ENCODE measurements around the gene MKLN1. TPM values are rescaled to one million over a fixed set of nuclear protein-coding genes. Genes with fewer than 3 reads are reported as not detected.
"Not testable (repeated sequence)": the region's sequence is repeated elsewhere in the genome, so short reads cannot be mapped to it uniquely, and the experiment has no call there.

The MKLN1 gene
- total RNA-seq, result 35.3 and 36.9 TPM in 2 replicates

GRCh38 chr7:131327626-131328376 is at the start of gene MKLN1:
Gene MKLN1, plus strand, starts transcription at chr7:131327876. Its CDS starts 24 bp downstream, at chr7:131327900.
- intact Hi-C loops (cut with micrococcal nuclease), result loop anchor here (1.0 to 5.0 kb wide), 5 partner anchors 44 to 230 kb away; partner anchors contain the start of gene PODXL

DNA sequence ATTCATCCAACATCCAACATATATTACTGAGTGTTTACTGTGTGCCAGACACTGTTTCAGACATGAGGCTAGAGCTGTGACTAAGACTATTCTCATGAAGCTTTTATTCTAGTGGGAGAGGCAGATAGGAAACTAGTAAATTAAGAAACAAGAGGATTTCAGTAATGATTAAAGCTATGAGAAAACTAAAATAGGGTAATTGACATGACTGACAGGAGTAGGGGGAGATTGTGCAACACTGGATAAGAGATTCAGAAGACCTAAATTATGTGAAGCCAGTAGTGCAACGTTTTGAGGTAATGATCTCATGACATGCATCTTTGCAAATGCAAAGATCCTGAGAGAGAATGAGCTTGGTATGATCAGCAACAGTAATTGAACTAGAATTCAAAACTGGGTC is 48.6 kb upstream of the MKLN1 start:
- intact Hi-C loops (cut with micrococcal nuclease), result no loop called here

DNA sequence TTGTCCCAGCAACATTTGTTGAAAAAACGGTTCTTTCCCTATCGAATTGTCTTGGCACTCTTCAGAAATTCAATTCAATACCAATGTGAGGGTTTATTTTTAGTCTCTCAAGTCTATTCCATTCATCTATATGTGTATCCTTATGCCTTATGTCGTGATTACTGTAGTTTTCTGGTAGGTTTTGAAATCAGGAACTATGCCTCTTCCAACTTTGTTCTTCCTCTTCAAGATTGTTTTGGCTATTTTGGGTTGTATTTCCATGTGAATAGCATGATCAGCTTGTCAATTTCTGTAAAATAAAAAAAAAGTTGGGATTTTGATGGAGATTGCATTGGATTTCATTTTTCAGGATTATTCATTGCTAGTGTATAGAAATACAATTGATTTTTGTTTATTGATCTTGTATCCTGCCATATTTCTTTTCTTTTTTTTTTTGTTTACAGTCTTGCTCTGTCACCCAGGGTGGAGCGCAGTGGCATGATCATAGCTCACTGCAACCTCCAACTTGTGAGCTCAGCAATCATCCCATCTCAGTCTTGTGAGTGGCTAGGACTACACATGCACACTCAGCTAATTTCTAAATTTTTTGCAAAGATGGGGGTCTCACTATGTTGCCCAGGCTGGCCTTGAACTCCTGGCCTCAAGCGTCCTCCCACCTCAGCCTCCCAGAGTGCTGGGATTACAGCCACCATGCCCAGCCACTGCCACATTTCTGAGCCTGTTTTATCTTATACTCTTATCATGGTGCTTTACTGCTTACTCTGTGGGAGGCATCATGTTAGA is 46.2 kb upstream of the MKLN1 start:
- intact Hi-C loops (cut with micrococcal nuclease), result no loop called here

GRCh38 chr7:131284702-131285419 is 42.8 kb upstream of the MKLN1 start:
- intact Hi-C loops (cut with micrococcal nuclease), result no loop called here

DNA sequence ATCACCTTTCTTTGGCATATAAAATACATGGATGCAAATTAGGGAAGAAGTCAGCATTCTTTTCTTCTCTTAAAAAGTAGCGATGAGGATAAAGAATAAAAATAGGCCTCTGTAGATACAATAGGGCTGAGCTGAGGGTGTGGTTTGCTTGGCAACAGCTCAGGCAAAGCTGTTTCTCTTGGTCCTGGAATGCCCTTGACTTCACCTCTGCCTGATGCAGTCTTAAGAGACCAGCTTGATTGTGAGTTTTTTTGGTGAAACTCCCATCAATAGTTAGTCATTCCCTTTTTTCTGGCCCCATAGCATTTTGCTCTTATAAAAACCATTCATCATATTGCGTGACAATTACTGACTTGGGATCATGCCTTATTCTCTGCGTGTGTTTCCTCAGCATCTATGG is 42.1 kb upstream of the MKLN1 start:
- intact Hi-C loops (cut with micrococcal nuclease), result no loop called here

DNA sequence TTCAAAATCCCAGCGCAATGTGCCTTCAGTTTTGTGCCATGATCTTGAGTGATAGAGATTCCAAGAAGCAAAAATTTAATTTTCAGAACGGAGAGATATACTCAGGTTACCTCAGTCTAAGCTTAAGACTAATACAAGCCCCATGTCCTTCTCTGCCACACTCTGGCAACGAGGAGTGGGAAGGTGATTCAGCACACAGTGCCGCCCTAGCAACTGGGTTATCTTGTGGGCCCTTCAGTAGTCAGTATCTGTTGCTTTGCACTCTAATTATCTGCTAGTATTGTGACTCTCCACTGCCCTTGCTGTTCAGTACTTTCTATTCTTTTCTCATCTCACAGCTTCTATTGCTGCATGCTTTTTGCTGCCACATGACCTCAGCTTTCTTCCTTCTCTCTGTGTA is 39.2 kb upstream of the MKLN1 start:
- intact Hi-C loops (cut with micrococcal nuclease), result no loop called here

GRCh38 chr7:131289051-131289450 is 38.6 kb upstream of the MKLN1 start:
- intact Hi-C loops (cut with micrococcal nuclease), result no loop called here

- intact Hi-C loops (cut with micrococcal nuclease), result no loop called here
Measured at GRCh38 chr7:131292141-131292905, 35.4 kb upstream of the MKLN1 start.

GRCh38 chr7:131293018-131293417 is 34.7 kb upstream of the MKLN1 start:
- intact Hi-C loops (cut with micrococcal nuclease), result no loop called here

- intact Hi-C loops (cut with micrococcal nuclease), result no loop called here
Measured at GRCh38 chr7:131294553-131294952, 33.1 kb upstream of the MKLN1 start.

GRCh38 chr7:131298608-131298992 is 29.1 kb upstream of the MKLN1 start:
- intact Hi-C loops (cut with micrococcal nuclease), result no loop called here

DNA sequence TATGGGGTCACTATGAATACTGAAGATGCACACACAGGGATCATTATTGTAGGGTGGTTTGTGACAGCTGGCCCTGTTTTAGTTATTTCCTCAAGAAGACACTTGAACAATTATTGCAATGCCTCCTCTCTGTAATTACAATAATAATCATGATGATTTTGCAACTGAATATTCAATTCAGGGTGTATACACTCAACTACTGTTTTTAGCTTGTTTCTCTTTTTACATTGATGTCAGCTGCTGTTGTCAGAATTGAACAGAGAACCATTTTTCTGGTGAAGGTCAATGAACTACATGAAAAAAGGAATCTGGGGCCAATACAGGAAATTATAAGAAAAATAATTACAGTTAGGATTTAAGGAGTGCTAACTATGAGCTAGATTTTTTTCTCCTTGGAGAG is 28.6 kb upstream of the MKLN1 start:
- intact Hi-C loops (cut with micrococcal nuclease), result no loop called here

- intact Hi-C loops (cut with micrococcal nuclease), result no loop called here
Measured at GRCh38 chr7:131300078-131300477, 27.6 kb upstream of the MKLN1 start.

- intact Hi-C loops (cut with micrococcal nuclease), result no loop called here
Measured at GRCh38 chr7:131300572-131301466, 26.9 kb upstream of the MKLN1 start.

- intact Hi-C loops (cut with micrococcal nuclease), result no loop called here
Measured at GRCh38 chr7:131302446-131302845, 25.2 kb upstream of the MKLN1 start.

- intact Hi-C loops (cut with micrococcal nuclease), result loop anchor here (1.0 kb wide), 1 partner anchor 234 kb away; no protein-coding TSS in a partner anchor
Measured at GRCh38 chr7:131302876-131303707, 24.6 kb upstream of the MKLN1 start.

- intact Hi-C loops (cut with micrococcal nuclease), result no loop called here
Measured at GRCh38 chr7:131305152-131305551, 22.5 kb upstream of the MKLN1 start.

DNA sequence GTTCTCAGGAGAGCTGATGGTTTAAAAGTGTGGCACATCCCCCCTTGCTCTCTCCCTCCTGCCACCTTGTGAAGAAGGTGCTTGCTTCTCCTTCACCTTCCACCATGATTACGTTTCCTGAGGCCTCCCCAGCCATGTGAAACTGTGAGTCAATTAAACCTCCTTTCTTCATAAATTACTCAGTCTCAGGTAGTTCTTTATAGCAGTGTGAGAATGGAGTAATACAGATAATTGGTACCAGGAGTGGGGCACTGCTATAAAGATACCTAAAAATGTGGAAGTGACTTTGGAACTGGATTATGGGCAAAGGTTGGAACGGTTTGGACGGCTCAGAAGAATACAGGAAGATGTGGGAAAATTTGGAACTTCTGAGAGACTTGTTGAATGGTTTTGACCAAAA is 21.6 kb upstream of the MKLN1 start:
- intact Hi-C loops (cut with micrococcal nuclease), result not testable (repeated sequence)

DNA sequence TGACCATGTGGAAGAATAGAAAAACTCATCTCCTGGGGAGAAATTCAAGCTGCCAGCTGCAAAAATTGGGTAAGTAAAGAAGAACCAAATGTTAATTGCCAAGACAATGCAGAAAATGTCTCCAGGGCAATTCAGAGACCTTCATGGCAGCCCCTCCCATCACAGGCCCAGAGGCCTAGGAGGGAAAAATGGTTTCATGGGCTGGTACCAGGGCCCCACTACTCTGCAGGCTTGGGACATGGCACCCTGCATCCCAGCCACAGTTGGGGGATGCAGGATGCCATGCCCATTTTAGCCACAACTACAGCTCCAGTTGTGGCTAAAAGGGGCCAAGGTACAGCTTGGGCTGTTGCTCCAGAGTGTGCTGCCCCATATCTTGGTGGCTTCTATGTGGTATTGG is 20.9 kb upstream of the MKLN1 start:
- intact Hi-C loops (cut with micrococcal nuclease), result no loop called here

Measured in T-helper 2 cell treated with Interferon-gamma antibody and Interleukin-4, amounts not matched to agents 100 ng/mL and 5 ng/mL, for 36 hours (primary cell).